Measurements from ENCODE around the gene PMP22.

PMP22 gene

DNA sequence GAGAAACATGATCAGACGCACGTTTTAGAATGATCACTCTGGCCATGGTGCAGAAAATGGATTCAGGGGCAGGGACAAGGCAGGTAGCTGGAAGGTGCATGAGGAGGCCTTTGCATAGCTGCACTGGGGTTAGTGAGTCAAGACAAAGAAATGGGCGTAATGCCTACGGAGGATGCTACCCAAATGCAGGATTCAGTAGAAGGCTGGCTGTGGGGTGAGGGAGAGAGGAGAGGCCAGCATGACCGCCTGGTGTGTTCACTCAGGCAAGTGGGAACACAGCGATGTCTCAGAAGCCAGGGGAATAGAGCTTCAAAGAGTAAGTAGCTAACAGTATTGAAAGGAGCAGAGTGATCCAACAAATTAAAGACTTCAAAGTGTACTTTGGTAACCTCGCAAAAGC is 31.2 kb downstream of the PMP22 start:
- TF ChIP-seq SIN3A (IDR thresholded peaks at IDR 0.05; ENCODE audit: borderline replicate concordance, insufficient read depth, low read length), result no peak
- TF ChIP-seq, protein P1, sequence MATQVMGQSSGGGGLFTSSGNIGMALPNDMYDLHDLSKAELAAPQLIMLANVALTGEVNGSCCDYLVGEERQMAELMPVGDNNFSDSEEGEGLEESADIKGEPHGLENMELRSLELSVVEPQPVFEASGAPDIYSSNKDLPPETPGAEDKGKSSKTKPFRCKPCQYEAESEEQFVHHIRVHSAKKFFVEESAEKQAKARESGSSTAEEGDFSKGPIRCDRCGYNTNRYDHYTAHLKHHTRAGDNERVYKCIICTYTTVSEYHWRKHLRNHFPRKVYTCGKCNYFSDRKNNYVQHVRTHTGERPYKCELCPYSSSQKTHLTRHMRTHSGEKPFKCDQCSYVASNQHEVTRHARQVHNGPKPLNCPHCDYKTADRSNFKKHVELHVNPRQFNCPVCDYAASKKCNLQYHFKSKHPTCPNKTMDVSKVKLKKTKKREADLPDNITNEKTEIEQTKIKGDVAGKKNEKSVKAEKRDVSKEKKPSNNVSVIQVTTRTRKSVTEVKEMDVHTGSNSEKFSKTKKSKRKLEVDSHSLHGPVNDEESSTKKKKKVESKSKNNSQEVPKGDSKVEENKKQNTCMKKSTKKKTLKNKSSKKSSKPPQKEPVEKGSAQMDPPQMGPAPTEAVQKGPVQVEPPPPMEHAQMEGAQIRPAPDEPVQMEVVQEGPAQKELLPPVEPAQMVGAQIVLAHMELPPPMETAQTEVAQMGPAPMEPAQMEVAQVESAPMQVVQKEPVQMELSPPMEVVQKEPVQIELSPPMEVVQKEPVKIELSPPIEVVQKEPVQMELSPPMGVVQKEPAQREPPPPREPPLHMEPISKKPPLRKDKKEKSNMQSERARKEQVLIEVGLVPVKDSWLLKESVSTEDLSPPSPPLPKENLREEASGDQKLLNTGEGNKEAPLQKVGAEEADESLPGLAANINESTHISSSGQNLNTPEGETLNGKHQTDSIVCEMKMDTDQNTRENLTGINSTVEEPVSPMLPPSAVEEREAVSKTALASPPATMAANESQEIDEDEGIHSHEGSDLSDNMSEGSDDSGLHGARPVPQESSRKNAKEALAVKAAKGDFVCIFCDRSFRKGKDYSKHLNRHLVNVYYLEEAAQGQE (IDR thresholded peaks at IDR 0.05; ENCODE audit: insufficient read depth in 1 of 2, low read depth in 2 of 2, low read length in 2 of 2), result no peak
- TF ChIP-seq TAF1 (IDR thresholded peaks at IDR 0.05; ENCODE audit: borderline replicate concordance, insufficient read depth, low read length), result no peak
- TF ChIP-seq FOXP2 (optimal IDR thresholded peaks at IDR 0.05; ENCODE audit: borderline replicate concordance, extremely low read depth, extremely low read length, insufficient read depth), result no peak
- TF ChIP-seq POLR2AphosphoS5 (IDR thresholded peaks at IDR 0.05; ENCODE audit: low read depth, low read length), result no peak

GRCh38 chr17:15233022-15233805 is 31.9 kb downstream of the PMP22 start:
- no peak for TF ChIP-seq POLR2AphosphoS5 (IDR thresholded peaks at IDR 0.05; ENCODE audit: low read depth, low read length)
- TF ChIP-seq TAF1 (IDR thresholded peaks at IDR 0.05; ENCODE audit: borderline replicate concordance, insufficient read depth, low read length), result no peak
- TF ChIP-seq, protein P1 (IDR thresholded peaks at IDR 0.05; ENCODE audit: insufficient read depth in 1 of 2, low read depth in 2 of 2, low read length in 2 of 2), result no peak
- TF ChIP-seq SIN3A (IDR thresholded peaks at IDR 0.05; ENCODE audit: borderline replicate concordance, insufficient read depth, low read length), result no peak
- TF ChIP-seq FOXP2 (optimal IDR thresholded peaks at IDR 0.05; ENCODE audit: borderline replicate concordance, extremely low read depth, extremely low read length, insufficient read depth), result no peak

- TF ChIP-seq TAF1 (IDR thresholded peaks at IDR 0.05; ENCODE audit: borderline replicate concordance, insufficient read depth, low read length), result no peak
- no peak for TF ChIP-seq POLR2AphosphoS5 (IDR thresholded peaks at IDR 0.05; ENCODE audit: low read depth, low read length)
- TF ChIP-seq, protein P1 (IDR thresholded peaks at IDR 0.05; ENCODE audit: insufficient read depth in 1 of 2, low read depth in 2 of 2, low read length in 2 of 2), result no peak
- no peak for TF ChIP-seq FOXP2 (optimal IDR thresholded peaks at IDR 0.05; ENCODE audit: borderline replicate concordance, extremely low read depth, extremely low read length, insufficient read depth)
- no peak for TF ChIP-seq SIN3A (IDR thresholded peaks at IDR 0.05; ENCODE audit: borderline replicate concordance, insufficient read depth, low read length)
Measured at GRCh38 chr17:15232517-15232915, 32.6 kb downstream of the PMP22 start.

- TF ChIP-seq POLR2AphosphoS5 (IDR thresholded peaks at IDR 0.05; ENCODE audit: low read depth, low read length) (no peak), SIN3A (IDR thresholded peaks at IDR 0.05; ENCODE audit: borderline replicate concordance, insufficient read depth, low read length) (no peak)
- TF ChIP-seq, protein P1 (IDR thresholded peaks at IDR 0.05; ENCODE audit: insufficient read depth in 1 of 2, low read depth in 2 of 2, low read length in 2 of 2), result no peak
Measured at GRCh38 chr17:15231851-15232516, 33.1 kb downstream of the PMP22 start.

Data from PFSK-1 (cell line).